OCI-M2 (cell line): Measurements from ENCODE around the gene CSAD.
"Not testable (repeated sequence)": the region's sequence is repeated elsewhere in the genome, so short reads cannot be mapped to it uniquely, and the experiment has no call there.

Experiments
- DNase-seq: peaks from one replicate; lab custom pipeline; 2025; ENCODE audit not compliant: unreplicated experiment; lab: John Stamatoyannopoulos, UW

CSAD gene

DNA sequence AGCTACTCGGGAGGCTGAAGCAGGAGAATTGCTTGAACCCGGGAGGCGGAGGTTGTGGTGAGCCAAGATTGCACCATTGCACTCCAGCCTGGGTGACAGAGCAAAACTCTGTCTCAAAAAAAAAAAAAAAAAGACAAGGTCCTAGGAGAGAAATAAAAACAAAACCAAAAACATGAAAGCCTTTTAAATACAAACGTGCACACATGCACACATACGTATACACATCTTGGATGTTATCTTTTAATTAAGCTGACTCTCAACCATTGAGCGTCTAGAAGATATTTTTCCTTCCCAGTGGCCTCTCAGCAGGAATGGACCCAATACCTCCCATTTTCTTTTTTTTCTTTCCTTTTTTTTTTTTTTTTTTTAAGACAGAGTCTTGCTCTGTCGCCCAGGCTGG lies 68.3 kb downstream of the CSAD start:
- DNase-seq, result not testable (repeated sequence)
